HepG2 (cell line): ENCODE results near the gene ALDH9A1. TPM values are rescaled to one million over a fixed set of nuclear protein-coding genes. Genes with fewer than 3 reads are reported as not detected.

Experiments
- CEBPG ChIP-seq: IDR thresholded peaks from 2 replicates; pipeline ENCODE4 v1.6.1; 2016
- HDAC2 ChIP-seq: sonication (generic); formaldehyde crosslinking; IDR thresholded peaks from 2 replicates; pipeline ENCODE4 v1.4.0; 2020; ENCODE audit warnings: missing genetic modification reagents
- HHEX ChIP-seq: IDR thresholded peaks from 2 replicates; pipeline ENCODE4 v1.6.1; 2016; ENCODE audit warnings: control low read depth
- LRRFIP1 ChIP-seq: sonication (generic); formaldehyde crosslinking; conservative IDR thresholded peaks from 2 replicates; pipeline ENCODE4 v1.4.0; 2020; ENCODE audit warnings: missing genetic modification reagents
- MXD3 ChIP-seq: IDR thresholded peaks from 2 replicates; pipeline ENCODE4 v1.6.1; 2016; ENCODE audit warnings: mild to moderate bottlenecking, missing biosample characterization, missing genetic modification reagents
- NCOA2 ChIP-seq: sonication (generic); formaldehyde crosslinking; IDR thresholded peaks from 2 replicates; pipeline ENCODE4 v1.8.0; 2022; ENCODE audit warnings: inconsistent platforms
- RBM22 ChIP-seq: fragments of 200-400 bp; formaldehyde crosslinking; optimal IDR thresholded peaks from 2 replicates; pipeline ENCODE3; 2017; ENCODE audit warnings: mild to moderate bottlenecking, low read length, moderate library complexity
- RXRA ChIP-seq: sonication (generic); formaldehyde crosslinking; IDR thresholded peaks from 2 replicates; pipeline ENCODE4 v1.5.1; 2020; ENCODE audit warnings: missing genetic modification reagents
- RXRB ChIP-seq: IDR thresholded peaks from 2 replicates; pipeline ENCODE4 v1.6.1; 2016; ENCODE audit warnings: borderline replicate concordance, missing genetic modification reagents, missing compliant biosample characterization
- SCMH1 ChIP-seq: sonication (generic); formaldehyde crosslinking; IDR thresholded peaks from 2 replicates; pipeline ENCODE4 v1.9.0; 2021; ENCODE audit warnings: missing genetic modification reagents, mild to moderate bottlenecking, borderline replicate concordance
- SKIL ChIP-seq: sonication (generic); formaldehyde crosslinking; IDR thresholded peaks from 2 replicates; pipeline ENCODE4 v1.8.0; 2022; ENCODE audit warnings: missing genetic modification reagents, mild to moderate bottlenecking, moderate library complexity, borderline replicate concordance
- SMAD3 ChIP-seq: sonication (generic); formaldehyde crosslinking; IDR thresholded peaks from 2 replicates; pipeline ENCODE4 v1.4.0; 2020; ENCODE audit warnings: missing genetic modification reagents
- ZBTB43 ChIP-seq: sonication (generic); formaldehyde crosslinking; conservative IDR thresholded peaks from 2 replicates; pipeline ENCODE4 v1.4.0; 2020; ENCODE audit warnings: missing genetic modification reagents
- ZNF234 ChIP-seq: sonication (generic); formaldehyde crosslinking; conservative IDR thresholded peaks from 2 replicates; pipeline ENCODE4 v1.5.1; 2020; ENCODE audit warnings: mild to moderate bottlenecking, missing genetic modification reagents
- ZNF432 ChIP-seq: sonication (generic); formaldehyde crosslinking; IDR thresholded peaks from 2 replicates; pipeline ENCODE4 v1.5.0; 2020; ENCODE audit warnings: missing genetic modification reagents, mild to moderate bottlenecking, borderline replicate concordance
- ZNF652 ChIP-seq: IDR thresholded peaks from 2 replicates; pipeline ENCODE4 v1.6.1; 2016; ENCODE audit warnings: low read depth, borderline replicate concordance
- ZNF660 ChIP-seq: sonication (generic); formaldehyde crosslinking; IDR thresholded peaks from 2 replicates; pipeline ENCODE4 v1.5.1; 2020; ENCODE audit warnings: mild to moderate bottlenecking, low read depth, missing genetic modification reagents, borderline replicate concordance
- ZNF772 ChIP-seq: sonication (generic); formaldehyde crosslinking; IDR thresholded peaks from 2 replicates; pipeline ENCODE4 v1.5.0; 2020; ENCODE audit warnings: mild to moderate bottlenecking, missing genetic modification reagents
- ZNF781 ChIP-seq: sonication (generic); formaldehyde crosslinking; IDR thresholded peaks from 2 replicates; pipeline ENCODE4 v1.5.1; 2020; ENCODE audit warnings: borderline replicate concordance, mild to moderate bottlenecking, missing genetic modification reagents; ENCODE audit errors: not compliant biosample characterization
- ZNF841 ChIP-seq: sonication (generic); formaldehyde crosslinking; IDR thresholded peaks from 2 replicates; pipeline ENCODE4 v1.8.1; 2023; ENCODE audit warnings: missing genetic modification reagents, borderline replicate concordance
- ZSCAN21 ChIP-seq: sonication (generic); formaldehyde crosslinking; IDR thresholded peaks from 2 replicates; pipeline ENCODE4 v1.8.0; 2022; ENCODE audit warnings: mild to moderate bottlenecking, missing genetic modification reagents, moderate library complexity, borderline replicate concordance
- ZSCAN29 ChIP-seq: sonication (generic); formaldehyde crosslinking; conservative IDR thresholded peaks from 2 replicates; pipeline ENCODE4 v1.4.0; 2020; ENCODE audit warnings: mild to moderate bottlenecking, missing genetic modification reagents
- polyA plus RNA-seq, 8 experiments: library from polyadenylated mRNA; depleted of rRNA in 3 of 8; stranded (reverse) in 7 of 8; unstranded in 1 of 8; fragments of >200 nt; fragmentation: Illumina TruSeq in 4 of 8; extraction: Trizol in 4 of 8; gene quantifications; 2 replicates each; pipeline versions ENCODE4 v1.2.1 to v1.2.3, GENCODE V29; 2011 to 2016; ENCODE audit warnings: low read depth in 4 of 8, missing spikeins in 1 of 8, mixed read lengths in 1 of 8; ENCODE audit not compliant: insufficient read depth in 1 of 8
- total RNA-seq, 5 experiments: library from RNA; depleted of rRNA; stranded (reverse); fragments of >200 nt; fragmentation: Illumina TruSeq; extraction: Trizol; gene quantifications; 2 replicates each; pipeline ENCODE4 v1.2.3, GENCODE V29; 2016; ENCODE audit warnings: low read depth in 1 of 5

The ALDH9A1 gene
- total and polyA plus RNA-seq, 2 of the 13 experiments (the other 11 are each of a cell fraction or from before 2014, with no cell fraction given) = 27.5 to 38.5 TPM

GRCh38 chr1:165697881-165698760, at the start of gene ALDH9A1 (continued):
- TF ChIP-seq SKIL (0 out of 2 replicates have a peak, but pooled peaks have one; percentile 39), HDAC2 (CRISPR knock-in tag) (peak; percentile 55; the same call in 1 of the 2 replicates), ZNF234 (CRISPR knock-in tag) (0 out of 2 replicates have a peak, but pooled peaks have one; percentile 36), ZNF772 (CRISPR knock-in tag) (0 out of 2 replicates have a peak, but pooled peaks have one; percentile 49), ZNF841 (CRISPR knock-in tag) (0 out of 2 replicates have a peak, but pooled peaks have one; percentile 59), ZNF781 (CRISPR knock-in tag) (peak; percentile 78), RBM22 (no peak), ZNF652 (CRISPR knock-in tag) (no peak), ZSCAN21 (peak; percentile 75), SMAD3 (peak; percentile 34; the same call in 1 of the 2 replicates), ZNF660 (CRISPR knock-in tag) (no peak), RXRB (peak; percentile 30), HHEX (CRISPR knock-in tag) (no peak), NCOA2 (CRISPR knock-in tag) (peak; percentile 31; the same call in 1 of the 2 replicates), ZNF432 (no peak), MXD3 (CRISPR knock-in tag) (peak; percentile 72), RXRA (CRISPR knock-in tag) (peak; percentile 68; the same call in 1 of the 2 replicates), LRRFIP1 (CRISPR knock-in tag) (no peak), ZSCAN29 (CRISPR knock-in tag) (0 out of 2 replicates have a peak, but pooled peaks have one; percentile 42), ZBTB43 (CRISPR knock-in tag) (0 out of 2 replicates have a peak, but pooled peaks have one; percentile 53), CEBPG (CRISPR knock-in tag) (0 out of 2 replicates have a peak, but pooled peaks have one; percentile 1), SCMH1 (CRISPR knock-in tag) (no peak)
